IMR-90 (cell line): ENCODE data around the gene ARHGEF1. TPM values are rescaled to one million over a fixed set of nuclear protein-coding genes. Genes with fewer than 3 reads are reported as not detected.

Source experiments
- ATAC-seq: fragments of 200-7000 bp; cut with Tn5 transposase; 2 replicates; pipeline ENCODE4 v1.9.1; 2020; ENCODE audit warnings: low read depth, mild to moderate bottlenecking, moderate library complexity
- BruUV-seq: library from RNA; stranded (reverse); fragments of 400-500 nt; replicated peaks from 2 replicates; lab custom pipeline; 2021; lab: Mats Ljungman, UMichigan
- CTCF ChIA-PET: fragments of 300-600 bp; formaldehyde crosslinking; extraction: SDS; loops from one replicate; lab custom pipeline; 2021; ENCODE audit warnings: antibody characterized with exemption; lab: Yijun Ruan, JAX
- POLR2A ChIA-PET: fragments of 300-600 bp; sonication (Branson Sonifier 250); formaldehyde crosslinking; loops from one replicate; lab custom pipeline; 2022; ENCODE audit warnings: antibody characterized with exemption; ENCODE audit not compliant: unreplicated experiment; lab: Charles Lee
- DNase-seq: peaks from one replicate; pipeline ENCODE4 v3.0.0; 2013
- H2AFZ ChIP-seq: replicated peaks from 2 replicates; pipeline ENCODE3; 2013; ENCODE audit warnings: low read length, mild to moderate bottlenecking; ENCODE audit not compliant: poor library complexity
- H2AK5ac ChIP-seq: 2 replicates; pipeline ENCODE4 v1.6.1; 2013; ENCODE audit warnings: low read depth, low read length, inconsistent platforms
- H2AK9ac ChIP-seq: replicated peaks from 2 replicates; pipeline ENCODE3; 2013; ENCODE audit warnings: mild to moderate bottlenecking, low read depth, low read length, moderate library complexity; ENCODE audit not compliant: poor library complexity
- H2BK120ac ChIP-seq: 2 replicates; pipeline ENCODE4 v1.6.1; 2013; ENCODE audit warnings: low read depth, low read length, inconsistent platforms
- H2BK15ac ChIP-seq: 3 replicates; pipeline ENCODE4 v1.6.1; 2013; ENCODE audit warnings: low read depth, low read length, inconsistent platforms
- H2BK20ac ChIP-seq: 2 replicates; pipeline ENCODE4 v1.6.1; 2013; ENCODE audit warnings: low read depth, mild to moderate bottlenecking, inconsistent platforms, low read length, moderate library complexity
- H2BK5ac ChIP-seq: 2 replicates; pipeline ENCODE4 v1.6.1; 2013; ENCODE audit warnings: mild to moderate bottlenecking, low read depth, low read length, inconsistent platforms; ENCODE audit not compliant: poor library complexity, severe bottlenecking
- H3K14ac ChIP-seq: replicated peaks from 2 replicates; pipeline ENCODE4 v1.6.1; 2013; ENCODE audit warnings: low read depth, low read length, inconsistent platforms
- H3K18ac ChIP-seq: 2 replicates; pipeline ENCODE4 v1.6.1; 2013; ENCODE audit warnings: low read depth, low read length, control low read depth
- H3K23ac ChIP-seq: 2 replicates; pipeline ENCODE4 v1.6.1; 2013; ENCODE audit warnings: low read depth, low read length, inconsistent platforms
- H3K27ac ChIP-seq: 2 replicates; pipeline ENCODE4 v1.5.1; 2013; ENCODE audit warnings: mild to moderate bottlenecking, control low read depth, low read length; ENCODE audit not compliant: insufficient read depth
- H3K27me3 ChIP-seq: 2 replicates; pipeline ENCODE4 v1.6.1; 2013; ENCODE audit warnings: low read length; ENCODE audit not compliant: control insufficient read depth, insufficient read depth
- H3K36me3 ChIP-seq: 2 replicates; pipeline ENCODE4 v1.6.1; 2013; ENCODE audit warnings: low read length, mixed read lengths; ENCODE audit not compliant: control insufficient read depth, insufficient read depth
- H3K4ac ChIP-seq: 2 replicates; pipeline ENCODE4 v1.6.1; 2013; ENCODE audit warnings: low read depth, low read length, inconsistent platforms
- H3K4me1 ChIP-seq: 2 replicates; pipeline ENCODE4 v1.6.1; 2013; ENCODE audit warnings: low read length, mixed read lengths; ENCODE audit not compliant: control insufficient read depth, insufficient read depth
- H3K4me2 ChIP-seq: 2 replicates; pipeline ENCODE4 v1.6.1; 2013; ENCODE audit warnings: low read depth, mild to moderate bottlenecking, control low read depth, low read length, moderate library complexity
- H3K4me3 ChIP-seq: 2 replicates; pipeline ENCODE4 v1.5.1; 2013; ENCODE audit warnings: low read depth, mild to moderate bottlenecking, control low read depth, low read length, moderate library complexity; ENCODE audit not compliant: insufficient read depth
- H3K56ac ChIP-seq: 2 replicates; pipeline ENCODE4 v1.6.1; 2013; ENCODE audit warnings: low read length, inconsistent platforms; ENCODE audit not compliant: insufficient read depth; ENCODE audit errors: extremely low read depth
- H3K79me1 ChIP-seq, 2 experiments: 2 replicates each; pipeline ENCODE4 v1.6.1; 2013; ENCODE audit warnings: low read length in 2 of 2, inconsistent platforms in 1 of 2, low read depth in 1 of 2
- H3K9ac ChIP-seq: 2 replicates; pipeline ENCODE4 v1.6.1; 2013; ENCODE audit warnings: low read depth, low read length, control low read depth
- H3K9me1 ChIP-seq: 2 replicates; pipeline ENCODE4 v1.6.1; 2013; ENCODE audit warnings: low read length, inconsistent platforms; ENCODE audit not compliant: insufficient read depth
- H3K9me3 ChIP-seq: 2 replicates; pipeline ENCODE4 v1.6.1; 2013; ENCODE audit warnings: low read length; ENCODE audit not compliant: control insufficient read depth, insufficient read depth
- H4K20me1 ChIP-seq: 2 replicates; pipeline ENCODE4 v1.6.1; 2013; ENCODE audit warnings: low read length, inconsistent platforms; ENCODE audit not compliant: insufficient read depth
- H4K5ac ChIP-seq: 2 replicates; pipeline ENCODE4 v1.6.1; 2013; ENCODE audit warnings: mild to moderate bottlenecking, low read depth, low read length, control low read depth
- H4K8ac ChIP-seq, 2 experiments: 2 replicates each; pipeline ENCODE4 v1.6.1; 2013; ENCODE audit warnings: low read depth in 2 of 2, low read length in 2 of 2, control low read depth in 1 of 2, inconsistent platforms in 1 of 2
- H4K91ac ChIP-seq: 2 replicates; pipeline ENCODE4 v1.6.1; 2013; ENCODE audit warnings: low read depth, low read length, inconsistent platforms; ENCODE audit not compliant: insufficient read depth
- BHLHE40 ChIP-seq: fragments of 150-350 bp; IDR thresholded peaks from 2 replicates; pipeline ENCODE4 v1.6.1; 2016; ENCODE audit warnings: mild to moderate bottlenecking, low read depth, low read length
- CEBPB ChIP-seq: IDR thresholded peaks from 2 replicates; pipeline ENCODE4 v1.6.1; 2012; ENCODE audit warnings: low read depth, low read length, improper control_type of control experiment
- CHD1 ChIP-seq: IDR thresholded peaks from 2 replicates; pipeline ENCODE4 v1.6.1; 2012; ENCODE audit warnings: low read depth, low read length, improper control_type of control experiment
- CTCF ChIP-seq: conservative IDR thresholded peaks from 2 replicates; pipeline ENCODE4 v1.5.1; 2012; ENCODE audit warnings: mild to moderate bottlenecking, low read depth, low read length, improper control_type of control experiment
- FOS ChIP-seq: fragments of 150-350 bp; IDR thresholded peaks from 2 replicates; pipeline ENCODE4 v1.6.1; 2016; ENCODE audit warnings: low read depth, low read length
- MAFK ChIP-seq: IDR thresholded peaks from 2 replicates; pipeline ENCODE4 v1.6.1; 2012; ENCODE audit warnings: low read depth, low read length, improper control_type of control experiment
- MXI1 ChIP-seq: IDR thresholded peaks from 2 replicates; pipeline ENCODE4 v1.6.1; 2012; ENCODE audit warnings: low read depth, mild to moderate bottlenecking, low read length, moderate library complexity, borderline replicate concordance
- NFE2L2 ChIP-seq: fragments of 150-350 bp; IDR thresholded peaks from 2 replicates; pipeline ENCODE4 v1.6.1; 2016; ENCODE audit warnings: low read depth, mild to moderate bottlenecking, low read length
- POLR2A ChIP-seq: IDR thresholded peaks from 2 replicates; pipeline ENCODE4 v1.6.1; 2012; ENCODE audit warnings: mild to moderate bottlenecking, low read depth, low read length
- RAD21 ChIP-seq: IDR thresholded peaks from 2 replicates; pipeline ENCODE4 v1.6.1; 2012; ENCODE audit warnings: low read length, improper control_type of control experiment
- RCOR1 ChIP-seq: IDR thresholded peaks from 2 replicates; pipeline ENCODE4 v1.6.1; 2012; ENCODE audit warnings: mild to moderate bottlenecking, low read length, improper control_type of control experiment; ENCODE audit not compliant: insufficient replicate concordance
- RFX5 ChIP-seq: IDR thresholded peaks from 2 replicates; pipeline ENCODE4 v1.8.0; 2012; ENCODE audit warnings: low read depth, mild to moderate bottlenecking, low read length, moderate library complexity
- SMC3 ChIP-seq: fragments of 150-350 bp; IDR thresholded peaks from 2 replicates; pipeline ENCODE4 v1.6.1; 2016; ENCODE audit warnings: low read depth, mild to moderate bottlenecking, antibody characterized with exemption, low read length, moderate library complexity
- USF2 ChIP-seq: fragments of 150-350 bp; IDR thresholded peaks from 2 replicates; pipeline ENCODE4 v1.6.1; 2017; ENCODE audit warnings: mild to moderate bottlenecking, antibody characterized with exemption, low read length, low read depth
- WGBS, 2 experiments: methylation state at CpG; one replicate each; pipeline versions ENCODE4 v1.1.5 to v1.1.7; 2013; ENCODE audit warnings: missing lambda C conversion rate in 2 of 2; ENCODE audit not compliant: insufficient read length in 1 of 2; ENCODE audit errors: extremely low coverage in 2 of 2; 5-methylcytosine and 5-hydroxymethylcytosine counted together
- dilution Hi-C: fragments of 300-500 bp; cut with HindIII; formaldehyde crosslinking; loops from one replicate; pipeline ENCODE4 v1.14.3; 2018; ENCODE audit warnings: low sequenced_read_pairs; ENCODE audit not compliant: unreplicated experiment
- in situ Hi-C: fragments of 300-500 bp; cut with MboI; formaldehyde crosslinking; loops from 3 replicates; pipeline ENCODE4 v1.14.3; 2019; ENCODE audit warnings: low sequenced_read_pairs, inconsistent platforms, mixed read lengths
- intact Hi-C: fragments of 100-400 bp; cut with micrococcal nuclease; formaldehyde crosslinking; loops from 2 replicates; pipeline ENCODE4 v1.10.0; 2022
- polyA plus RNA-seq, 3 experiments: library from polyadenylated mRNA; depleted of rRNA; stranded (reverse); fragments of >200 nt; gene quantifications; 2 replicates each; pipeline ENCODE4 v1.2.3, GENCODE V29; 2012; ENCODE audit warnings: low replicate concordance in 1 of 3
- total RNA-seq: library from RNA; depleted of rRNA; stranded (reverse); fragments of >200 nt; gene quantifications from 2 replicates; pipeline ENCODE4 v1.2.3, GENCODE V29; 2012
- TF ChIP-seq, protein P1 (sequence below): fragments of 150-350 bp; IDR thresholded peaks from 2 replicates; pipeline ENCODE4 v1.6.1; 2016; ENCODE audit warnings: low read depth, mild to moderate bottlenecking, low read length, moderate library complexity, borderline replicate concordance

The ARHGEF1 gene
- total and polyA plus RNA-seq, 2 of the 4 experiments (the other 2 are of a cell fraction), result 11.5 to 47.1 TPM

DNA sequence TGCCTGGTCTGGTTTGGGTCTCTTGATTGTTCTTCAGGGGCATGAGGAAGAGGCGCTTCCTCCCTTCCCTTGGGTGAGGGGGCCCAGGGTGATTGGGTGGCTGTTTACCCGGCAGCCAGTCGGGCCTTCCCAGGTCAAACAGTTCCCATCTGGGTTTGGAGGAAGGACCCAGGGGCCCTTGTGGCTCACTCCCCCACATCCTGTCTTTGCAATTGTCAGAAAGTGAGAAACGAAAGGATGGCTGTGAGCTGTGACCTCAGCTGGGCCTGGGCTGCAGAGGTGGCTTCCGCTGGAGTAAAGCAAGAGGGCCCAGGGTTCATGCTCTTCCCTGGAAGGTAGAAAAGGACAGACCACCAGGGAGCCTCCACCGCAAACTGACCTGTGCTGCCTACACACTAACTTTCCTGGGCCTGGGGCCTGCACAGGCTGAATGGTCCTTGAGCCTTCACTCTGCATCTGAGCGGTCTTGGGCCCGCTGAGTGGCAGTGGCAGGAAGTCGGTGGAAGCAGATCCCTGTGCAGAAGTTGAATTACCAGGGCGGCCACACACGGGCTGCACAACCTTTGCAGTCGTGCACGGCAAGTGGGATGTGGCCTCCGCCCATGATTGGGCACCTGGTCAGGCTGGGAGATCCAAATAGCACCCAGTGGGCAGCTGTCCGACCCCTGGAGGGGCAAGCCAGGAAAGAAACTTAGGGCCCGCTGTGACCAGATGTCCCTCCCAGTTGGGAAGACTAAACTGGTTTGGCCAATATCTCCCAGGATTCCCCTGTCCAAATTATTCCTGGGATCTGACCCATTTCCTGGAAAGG is 11.2 kb upstream of the ARHGEF1 start:
- no peak overlapping the region for H2BK20ac ChIP-seq
- peaks cover 51% of the 10 kb centered on the region for H3K36me3 ChIP-seq
- WGBS, 2 experiments, result 84% methylated on average over 8 of the region's 16 CpGs; no CpG with 5 or more reads in 1 of the 2 experiments
- ATAC-seq (no peak), DNase-seq (no peak)
- no peak overlapping the region for H2AFZ ChIP-seq
- no TSS peak for BruUV-seq
- no peak overlapping the region for H3K14ac ChIP-seq
- dilution Hi-C loops (no loop called here), intact Hi-C loops (no loop called here), in situ Hi-C loops (no loop called here)
- no peak overlapping the region for H3K18ac ChIP-seq
- H3K27me3 ChIP-seq, result no peaks in the 10 kb centered on the region; the same call in 1 of the 2 replicates
- H3K4me2 ChIP-seq, result no peak overlapping the region
- no peak overlapping the region for H3K4me3 ChIP-seq
- H2BK15ac ChIP-seq, result no peak overlapping the region
- no peak overlapping the region for H2BK120ac ChIP-seq
- H3K4me1 ChIP-seq, result peaks cover 2% of the 10 kb centered on the region; the same call in 1 of the 2 replicates
- H3K23ac ChIP-seq, result no peak overlapping the region
- peaks cover 13 to 32% of the 10 kb centered on the region in 2 experiments for H3K79me1 ChIP-seq
- H3K9me3 ChIP-seq, result no peaks in the 10 kb centered on the region
- H4K5ac ChIP-seq, result no peak overlapping the region
- H3K27ac ChIP-seq, result no peak overlapping the region
- H4K8ac ChIP-seq, result no peak overlapping the region
- CTCF ChIA-PET, result no interaction called here
- H4K20me1 ChIP-seq, result peaks cover 69% of the 10 kb centered on the region
- no peak overlapping the region for H3K4ac ChIP-seq
- no peaks in the 10 kb centered on the region for H3K9me1 ChIP-seq
- H2AK9ac ChIP-seq, result no peak overlapping the region
- no peak overlapping the region for H4K91ac ChIP-seq
- no peak overlapping the region for H2AK5ac ChIP-seq
- no peak overlapping the region for H3K56ac ChIP-seq
- H2BK5ac ChIP-seq, result no peak overlapping the region
- POLR2A ChIA-PET, result no interaction called here
- no peak overlapping the region for H3K9ac ChIP-seq
- TF ChIP-seq MXI1 (no peak), RCOR1 (no peak), POLR2A (no peak; the same call in 1 of the 2 replicates), CHD1 (no peak), CEBPB (no peak), BHLHE40 (no peak), FOS (no peak), NFE2L2 (no peak), CTCF (no peak), RFX5 (no peak), USF2 (no peak), RAD21 (no peak), SMC3 (no peak), MAFK (no peak)
- TF ChIP-seq, protein P1, sequence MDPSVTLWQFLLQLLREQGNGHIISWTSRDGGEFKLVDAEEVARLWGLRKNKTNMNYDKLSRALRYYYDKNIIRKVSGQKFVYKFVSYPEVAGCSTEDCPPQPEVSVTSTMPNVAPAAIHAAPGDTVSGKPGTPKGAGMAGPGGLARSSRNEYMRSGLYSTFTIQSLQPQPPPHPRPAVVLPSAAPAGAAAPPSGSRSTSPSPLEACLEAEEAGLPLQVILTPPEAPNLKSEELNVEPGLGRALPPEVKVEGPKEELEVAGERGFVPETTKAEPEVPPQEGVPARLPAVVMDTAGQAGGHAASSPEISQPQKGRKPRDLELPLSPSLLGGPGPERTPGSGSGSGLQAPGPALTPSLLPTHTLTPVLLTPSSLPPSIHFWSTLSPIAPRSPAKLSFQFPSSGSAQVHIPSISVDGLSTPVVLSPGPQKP, result no peak
